Measurements from ENCODE around the gene ATP6V0A1.
"Not testable (repeated sequence)": the region's sequence is repeated elsewhere in the genome, so short reads cannot be mapped to it uniquely, and the experiment has no call there.

The ATP6V0A1 gene

GRCh38 chr17:42521036-42521435, 62.4 kb downstream of the ATP6V0A1 start:
- DNase-seq: no peak

DNA sequence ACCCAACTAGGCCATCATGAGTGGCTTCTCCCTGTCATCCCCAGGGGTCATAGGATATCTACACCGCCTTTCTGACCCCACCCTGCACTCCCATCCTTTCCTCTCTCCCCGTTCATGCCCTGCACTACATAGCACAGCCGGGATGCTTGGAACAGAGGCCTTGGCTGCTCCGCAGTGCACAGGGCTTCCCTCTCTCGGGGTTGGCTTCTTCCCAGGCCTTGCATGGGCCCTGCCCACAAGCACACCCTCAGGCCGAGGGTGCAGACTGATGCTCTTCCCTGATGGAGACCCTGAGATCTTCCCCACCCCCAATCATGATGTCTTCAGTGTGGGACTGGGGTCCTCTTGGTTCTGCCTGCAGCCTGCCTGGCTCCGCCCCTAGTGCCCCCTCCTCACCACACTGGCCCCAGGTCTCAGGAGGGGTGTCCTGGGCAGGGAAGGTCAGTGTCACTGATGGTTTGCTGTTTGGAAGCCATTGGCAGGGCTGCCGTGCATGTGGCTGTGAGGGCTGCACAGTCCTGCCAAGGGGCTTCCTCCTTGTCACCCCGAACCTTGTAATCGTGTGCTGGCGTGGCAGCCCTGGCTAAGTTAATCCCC, 63.1 kb downstream of the ATP6V0A1 start:
- no peak for DNase-seq

- DNase-seq: no peak
These were observed 63.6 kb downstream of the ATP6V0A1 start for GRCh38 chr17:42522263-42522790.

DNA sequence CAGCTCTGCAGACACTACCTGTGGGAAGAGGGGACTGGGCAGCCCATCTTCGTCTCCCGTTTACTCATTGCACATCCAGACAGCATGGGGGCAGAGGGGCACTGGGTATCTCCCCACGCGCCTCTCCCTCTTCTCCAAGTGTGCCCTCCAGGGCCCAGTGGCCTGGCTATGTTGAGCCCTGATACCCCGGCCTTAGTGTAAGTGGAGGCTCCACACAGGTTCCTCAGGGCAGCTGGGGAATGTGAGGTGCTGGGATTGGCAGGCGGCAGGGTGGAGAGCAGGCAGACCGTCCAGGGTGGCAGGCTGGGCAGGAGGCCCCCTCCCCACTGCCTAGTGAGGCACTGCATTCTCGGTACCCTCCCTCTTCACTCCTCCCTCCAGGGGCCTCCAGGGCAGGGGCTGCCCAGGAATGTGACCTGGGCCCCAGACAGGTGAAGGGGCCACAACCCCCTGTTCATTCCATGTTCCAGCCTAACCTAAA, 64.2 kb downstream of the ATP6V0A1 start:
- DNase-seq: no peak

- peak; percentile 88 for DNase-seq
These were observed 66.5 kb downstream of the ATP6V0A1 start for GRCh38 chr17:42525221-42525620.

DNA sequence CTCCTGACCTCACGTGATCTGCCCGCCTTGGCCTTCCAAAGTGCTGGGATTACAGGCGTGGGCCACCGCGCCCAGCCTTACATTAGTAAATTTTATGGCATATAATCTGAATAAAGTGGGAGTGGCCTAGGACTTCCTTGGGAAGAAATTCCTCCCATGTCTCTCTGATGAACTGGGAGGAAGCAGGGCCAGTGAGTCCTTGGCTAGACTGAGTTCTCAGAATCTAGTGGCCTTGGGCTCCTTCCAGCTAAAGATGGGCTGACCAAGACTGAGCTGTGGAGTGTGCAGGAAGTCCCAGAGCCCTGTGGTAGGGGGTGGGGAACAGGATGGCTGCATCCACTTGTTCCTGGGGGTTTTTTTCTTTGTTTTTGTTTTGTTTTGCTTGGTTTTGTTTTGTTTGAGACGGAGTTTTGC, 67.4 kb downstream of the ATP6V0A1 start:
- DNase-seq: peak; percentile 68

DNA sequence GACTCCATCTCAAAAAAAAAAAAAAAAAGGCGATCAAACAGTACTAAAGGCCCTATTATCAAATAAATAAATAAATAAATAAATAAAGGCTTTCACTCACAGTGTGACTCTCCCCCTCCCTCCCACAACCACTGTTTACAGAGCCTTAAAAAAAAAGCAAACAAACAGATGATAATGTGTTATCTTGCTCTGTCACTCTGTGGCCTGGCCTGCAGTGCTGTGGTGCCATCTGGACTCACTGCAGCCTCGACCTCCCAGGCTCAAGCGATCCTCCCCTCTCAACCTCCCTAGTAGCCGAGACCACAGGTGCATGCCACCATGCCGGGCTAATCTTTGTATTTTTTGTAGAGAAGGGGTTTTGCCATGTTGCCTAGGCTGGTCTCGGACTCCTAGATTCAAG, 69.3 kb downstream of the ATP6V0A1 start:
- DNase-seq: no peak

DNA sequence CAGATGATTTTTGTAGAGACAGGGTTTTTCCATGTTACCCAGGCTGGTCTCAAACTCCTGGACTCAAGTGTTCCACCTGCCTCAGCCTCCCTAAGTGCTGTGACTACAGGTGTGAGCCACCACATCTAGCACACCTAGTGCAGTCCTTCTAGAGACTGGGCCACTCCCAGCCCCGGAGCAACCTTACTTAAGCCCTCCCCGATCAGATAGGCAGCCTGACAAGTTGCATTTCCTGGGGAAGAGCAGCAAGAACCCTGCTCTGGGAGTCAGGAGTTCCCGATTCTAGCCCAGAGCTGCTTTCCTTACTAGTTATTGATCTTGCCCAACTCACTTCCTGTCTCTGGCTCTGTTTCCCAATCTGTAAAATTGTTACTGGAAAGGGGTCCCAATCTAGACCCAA, 70.4 kb downstream of the ATP6V0A1 start:
- DNase-seq: no peak

DNA sequence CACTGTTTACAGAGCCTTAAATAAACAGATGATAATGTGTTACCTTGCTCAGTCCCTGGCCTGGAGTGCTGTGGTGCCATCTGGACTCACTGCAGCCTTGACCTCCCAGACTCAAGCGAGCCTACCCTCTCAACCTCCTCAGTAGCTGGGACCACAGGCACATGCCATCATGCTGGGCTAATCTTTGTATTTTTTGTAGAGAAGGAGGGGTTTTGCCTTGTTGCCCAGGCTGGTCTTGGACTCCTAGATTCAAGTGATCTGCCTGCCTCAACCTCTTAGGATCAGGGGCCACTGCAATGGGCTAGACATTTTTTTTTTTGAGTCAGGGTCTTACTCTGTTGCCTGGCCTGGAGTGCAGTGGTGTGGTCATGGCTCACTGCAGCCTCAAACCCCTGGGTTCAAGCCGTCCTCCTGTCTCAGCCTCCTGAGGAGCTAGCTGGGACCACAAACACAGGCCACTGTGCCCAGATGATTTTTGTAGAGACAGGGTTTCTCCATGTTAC, 72.3 kb downstream of the ATP6V0A1 start:
- no peak for DNase-seq

DNA sequence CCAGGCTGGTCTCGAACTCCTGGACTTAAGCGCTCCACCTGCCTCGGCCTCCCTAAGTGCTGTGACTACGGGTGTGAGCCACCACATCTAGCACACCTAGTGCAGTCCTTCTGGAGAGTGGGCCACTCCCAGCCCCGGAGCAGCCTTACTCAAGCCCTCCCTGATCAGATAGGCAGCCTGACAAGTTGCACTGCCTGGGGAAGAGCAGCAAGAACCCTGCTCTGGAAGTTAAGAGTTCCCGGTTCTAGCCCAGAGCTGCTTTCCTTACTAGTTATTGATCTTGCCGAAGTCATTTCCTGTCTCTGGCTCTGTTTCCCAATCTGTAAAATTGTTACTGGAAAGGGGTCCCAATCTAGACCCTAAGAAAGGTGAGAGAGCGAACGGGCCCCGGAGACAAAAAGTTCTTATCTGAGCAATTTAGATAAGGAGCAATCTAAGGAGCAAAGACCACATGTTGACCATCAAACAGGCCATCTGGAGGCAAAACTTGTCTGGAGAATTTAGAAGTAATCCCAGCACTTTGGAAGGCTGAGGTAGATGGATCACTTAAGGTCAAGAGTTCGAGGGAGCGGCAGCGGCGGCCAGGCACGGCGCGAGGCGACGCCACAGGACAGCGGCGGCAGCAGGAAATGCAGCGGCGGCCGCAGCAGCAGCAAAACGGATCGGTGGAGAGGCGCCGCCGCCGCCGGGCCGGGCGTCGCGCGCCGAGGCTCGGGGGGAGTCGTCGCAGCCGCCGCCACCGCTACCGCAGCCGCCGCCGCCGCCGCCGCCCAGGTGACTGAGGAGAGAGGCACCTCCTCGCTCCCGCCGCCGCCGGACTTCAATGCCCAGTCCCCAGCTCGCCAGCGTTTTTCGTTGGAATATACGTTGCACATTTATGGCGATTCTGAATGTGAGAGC, 73.0 kb downstream of the ATP6V0A1 start:
- DNase-seq: no peak

DNA sequence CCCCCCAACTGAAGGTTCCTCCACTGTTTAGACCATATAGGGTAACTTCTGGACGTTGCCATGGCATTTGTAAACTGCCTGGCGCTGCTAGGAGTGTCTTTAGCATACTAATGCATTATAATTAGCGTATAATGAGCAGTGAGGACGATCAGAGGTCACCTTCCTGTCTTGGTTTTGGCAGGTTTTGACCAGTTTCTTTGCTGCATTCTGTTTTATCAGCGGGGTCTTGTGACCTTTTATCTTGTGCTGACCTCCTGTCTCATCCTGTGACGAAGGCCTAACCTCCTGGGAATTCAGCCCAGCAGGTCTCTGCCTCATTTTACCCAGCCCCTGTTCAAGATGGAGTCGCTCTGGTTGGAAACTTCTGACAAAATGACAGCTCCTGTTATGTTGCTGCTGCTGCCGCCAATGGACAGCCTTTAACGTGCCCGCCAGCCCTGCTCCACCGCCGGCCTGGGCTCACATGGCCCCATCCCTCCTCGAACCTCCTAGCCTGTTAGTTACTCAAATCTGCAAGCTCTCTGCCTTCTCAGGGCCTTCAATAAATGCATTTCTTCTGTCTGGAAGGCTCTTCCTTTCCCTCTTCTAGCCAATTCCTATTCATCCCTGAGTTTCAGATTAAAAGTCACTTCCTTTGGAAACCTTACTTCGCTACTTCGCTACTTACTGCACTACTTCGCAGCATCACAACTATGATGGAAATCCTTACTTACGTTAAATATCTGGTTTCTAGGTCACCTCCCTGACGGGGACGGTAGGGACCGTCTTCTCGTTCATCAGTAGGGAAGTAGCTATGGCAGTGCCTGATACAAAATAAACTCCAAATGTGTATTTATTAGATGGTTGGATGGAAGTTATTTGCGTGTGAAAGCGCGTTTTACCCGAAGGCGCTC, 76.7 kb downstream of the ATP6V0A1 start:
- no peak for DNase-seq

- peak; percentile 85 for DNase-seq
These were observed 77.3 kb downstream of the ATP6V0A1 start, which contains the start of gene NAGLU for GRCh38 chr17:42536048-42536371. TSS of gene NAGLU (plus strand) at chr17:42536241. CDS start at chr17:42536273, 32 bp downstream.

GRCh38 chr17:42536372-42537155, 77.9 kb downstream of the ATP6V0A1 start:
- DNase-seq: peak; percentile 72

GRCh38 chr17:42537156-42537805, 78.6 kb downstream of the ATP6V0A1 start:
- DNase-seq: no peak

GRCh38 chr17:42537826-42538451, 79.3 kb downstream of the ATP6V0A1 start:
- DNase-seq: no peak

GRCh38 chr17:42538482-42538881, 79.8 kb downstream of the ATP6V0A1 start:
- DNase-seq: no peak

DNA sequence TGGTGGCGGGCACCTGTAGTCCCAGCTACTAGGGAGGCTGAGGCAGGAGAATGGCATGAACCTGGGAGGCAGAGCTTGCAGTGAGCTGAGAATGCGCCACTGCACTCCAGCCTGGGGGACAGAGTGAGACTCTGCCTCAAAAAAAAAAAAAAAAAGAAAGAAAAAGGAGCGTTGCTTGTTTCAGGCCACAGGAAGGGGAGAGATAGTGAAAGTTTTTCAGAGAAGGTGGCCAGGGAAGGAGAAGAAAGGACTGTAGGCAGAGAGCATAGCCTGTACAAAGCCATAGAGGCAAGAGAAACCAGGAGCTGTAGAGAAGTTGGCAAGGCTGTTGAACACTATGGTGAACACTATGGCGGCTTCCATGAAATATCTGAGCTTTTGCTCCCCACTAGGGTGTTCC, 81.9 kb downstream of the ATP6V0A1 start:
- DNase-seq: not testable (repeated sequence)

DNA sequence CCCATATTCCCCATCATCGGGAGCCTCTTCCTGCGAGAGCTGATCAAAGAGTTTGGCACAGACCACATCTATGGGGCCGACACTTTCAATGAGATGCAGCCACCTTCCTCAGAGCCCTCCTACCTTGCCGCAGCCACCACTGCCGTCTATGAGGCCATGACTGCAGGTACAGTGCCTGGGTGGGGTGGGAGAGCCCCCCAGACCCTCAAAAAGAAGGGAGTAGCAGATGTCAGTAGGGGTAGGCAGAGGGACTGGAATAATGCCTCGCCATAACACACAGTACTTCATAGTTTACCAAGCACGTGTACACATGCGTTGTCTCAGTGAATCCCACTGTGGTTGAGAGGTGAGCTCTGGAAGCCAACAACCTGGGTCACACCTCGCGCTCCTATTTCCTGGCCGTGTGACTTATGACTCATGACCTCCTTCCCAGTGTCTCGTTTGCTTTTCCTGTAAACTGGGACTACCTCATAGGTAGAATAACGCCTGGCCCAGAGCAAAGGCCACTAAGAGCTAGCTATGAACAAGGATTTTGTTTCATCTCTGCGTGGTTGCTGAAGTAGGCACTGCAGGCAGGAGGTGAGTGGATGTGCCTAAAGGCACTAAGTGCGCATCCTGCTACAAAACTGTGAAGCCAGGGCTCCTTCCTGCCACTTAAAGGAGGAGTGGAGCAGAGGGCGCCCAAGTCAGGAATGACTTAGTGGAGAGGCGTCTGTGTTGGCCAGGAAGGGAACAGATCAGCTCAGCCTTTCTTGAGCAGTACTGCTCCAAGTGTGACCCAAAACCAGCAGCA, 82.6 kb downstream of the ATP6V0A1 start:
- DNase-seq: no peak

DNA sequence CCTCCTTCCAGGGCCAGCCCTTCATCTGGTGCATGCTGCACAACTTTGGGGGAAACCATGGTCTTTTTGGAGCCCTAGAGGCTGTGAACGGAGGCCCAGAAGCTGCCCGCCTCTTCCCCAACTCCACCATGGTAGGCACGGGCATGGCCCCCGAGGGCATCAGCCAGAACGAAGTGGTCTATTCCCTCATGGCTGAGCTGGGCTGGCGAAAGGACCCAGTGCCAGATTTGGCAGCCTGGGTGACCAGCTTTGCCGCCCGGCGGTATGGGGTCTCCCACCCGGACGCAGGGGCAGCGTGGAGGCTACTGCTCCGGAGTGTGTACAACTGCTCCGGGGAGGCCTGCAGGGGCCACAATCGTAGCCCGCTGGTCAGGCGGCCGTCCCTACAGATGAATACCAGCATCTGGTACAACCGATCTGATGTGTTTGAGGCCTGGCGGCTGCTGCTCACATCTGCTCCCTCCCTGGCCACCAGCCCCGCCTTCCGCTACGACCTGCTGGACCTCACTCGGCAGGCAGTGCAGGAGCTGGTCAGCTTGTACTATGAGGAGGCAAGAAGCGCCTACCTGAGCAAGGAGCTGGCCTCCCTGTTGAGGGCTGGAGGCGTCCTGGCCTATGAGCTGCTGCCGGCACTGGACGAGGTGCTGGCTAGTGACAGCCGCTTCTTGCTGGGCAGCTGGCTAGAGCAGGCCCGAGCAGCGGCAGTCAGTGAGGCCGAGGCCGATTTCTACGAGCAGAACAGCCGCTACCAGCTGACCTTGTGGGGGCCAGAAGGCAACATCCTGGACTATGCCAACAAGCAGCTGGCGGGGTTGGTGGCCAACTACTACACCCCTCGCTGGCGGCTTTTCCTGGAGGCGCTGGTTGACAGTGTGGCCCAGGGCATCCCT, 84.8 kb downstream of the ATP6V0A1 start:
- no peak for DNase-seq

All from fibroblast of skin of right quadriceps (primary cell).